Prostate gland (tissue), 2 donors: Measurements from ENCODE around the gene NDUFB11. TPM values are rescaled to one million over a fixed set of nuclear protein-coding genes. Genes with fewer than 3 reads are reported as not detected.

Experiments used
- DNase-seq: peaks from one replicate; pipeline ENCODE4 v3.0.0-alpha.2; 2019; ENCODE audit warnings: low spot score
- H3K27ac ChIP-seq, 2 donors: fragments of 200-600 bp; sonication (generic); 2 replicates each; pipeline ENCODE4 v1.5.1; 2017 to 2019
- H3K27me3 ChIP-seq: fragments of 200-600 bp; sonication (generic); replicated peaks from 2 replicates; pipeline ENCODE4 v1.5.1; 2019; ENCODE audit not compliant: insufficient read depth
- H3K36me3 ChIP-seq, 2 donors: fragments of 200-600 bp; sonication (generic); 1 replicate in 1 of 2; 2 replicates in 1 of 2; pipeline versions ENCODE4 v1.5.1 to v1.8.1; 2017 to 2019
- H3K4me1 ChIP-seq: fragments of 200-600 bp; sonication (generic); replicated peaks from 2 replicates; pipeline ENCODE4 v1.5.1; 2019
- H3K4me3 ChIP-seq, 2 donors: fragments of 200-600 bp; sonication (generic); 2 replicates each; pipeline ENCODE4 v1.5.1; 2017 to 2019
- H3K9me3 ChIP-seq: fragments of 200-600 bp; sonication (generic); 2 replicates; pipeline ENCODE4 v1.5.1; 2017
- POLR2A ChIP-seq: fragments of 450-650 bp; IDR thresholded peaks from one replicate; pipeline ENCODE4 v1.6.1; 2016; ENCODE audit warnings: antibody characterized with exemption, mild to moderate bottlenecking
- POLR2AphosphoS5 ChIP-seq: sonication (generic); formaldehyde crosslinking; IDR thresholded peaks from one replicate; pipeline ENCODE4 v1.6.1; 2017; ENCODE audit warnings: antibody characterized with exemption
- WGBS: methylation state at CpG from one replicate; pipeline ENCODE4 v1.1.5; 2018; 5-methylcytosine and 5-hydroxymethylcytosine counted together
- intact Hi-C: fragments of 100-400 bp; cut with DNase I; formaldehyde crosslinking; loops from one replicate; pipeline ENCODE4 v1.14.2; 2022
- small RNA-seq, 2 donors: library from RNA; depleted of rRNA; stranded (forward); fragments of <200 nt; gene quantifications; one replicate each; pipeline ENCODE3, GENCODE V24; 2016
- total RNA-seq, 2 donors: library from RNA; depleted of rRNA; stranded (reverse); fragments of >200 nt; gene quantifications; one replicate each; pipeline ENCODE4 v1.1.0, GENCODE V29; 2016
- TF ChIP-seq, protein P1 (sequence below), 4 experiments: fragments of 200-600 bp in 2 of 4; fragments of 450-650 bp in 2 of 4; sonication (generic) in 2 of 4; IDR thresholded peaks; 1 replicate in 3 of 4; 2 replicates in 1 of 4; pipeline ENCODE4 v1.5.1; 2016 to 2019; ENCODE audit warnings: antibody characterized with exemption in 4 of 4, mild to moderate bottlenecking in 2 of 4, moderate library complexity in 2 of 4

NDUFB11 gene
- total RNA-seq, 2 donors from 2014 or later, result 85.3 to 131 TPM

DNA sequence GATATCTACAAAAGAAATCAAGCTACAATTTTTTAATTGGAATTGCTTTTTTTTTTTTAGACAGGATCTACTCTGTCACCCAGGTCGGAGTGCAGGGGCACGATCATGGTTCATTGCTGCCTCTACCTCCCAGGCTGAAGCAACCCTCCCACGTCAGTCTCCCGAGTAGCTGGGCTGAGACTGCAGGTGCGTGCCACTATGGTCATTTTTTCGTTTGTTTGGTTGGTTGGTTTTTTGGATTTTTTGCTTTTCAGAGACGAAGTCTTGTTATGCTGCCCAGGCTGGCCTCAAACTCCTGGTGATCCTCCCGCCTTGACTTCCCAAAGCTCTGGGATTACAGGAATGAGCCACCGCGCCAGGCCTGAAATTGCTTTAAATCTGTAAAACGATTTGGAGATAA is 50.6 kb downstream of the NDUFB11 start:
- DNase-seq, result no peak
- H3K27me3 ChIP-seq, result no peaks in the 10 kb centered on the region
- TF ChIP-seq, protein P1, sequence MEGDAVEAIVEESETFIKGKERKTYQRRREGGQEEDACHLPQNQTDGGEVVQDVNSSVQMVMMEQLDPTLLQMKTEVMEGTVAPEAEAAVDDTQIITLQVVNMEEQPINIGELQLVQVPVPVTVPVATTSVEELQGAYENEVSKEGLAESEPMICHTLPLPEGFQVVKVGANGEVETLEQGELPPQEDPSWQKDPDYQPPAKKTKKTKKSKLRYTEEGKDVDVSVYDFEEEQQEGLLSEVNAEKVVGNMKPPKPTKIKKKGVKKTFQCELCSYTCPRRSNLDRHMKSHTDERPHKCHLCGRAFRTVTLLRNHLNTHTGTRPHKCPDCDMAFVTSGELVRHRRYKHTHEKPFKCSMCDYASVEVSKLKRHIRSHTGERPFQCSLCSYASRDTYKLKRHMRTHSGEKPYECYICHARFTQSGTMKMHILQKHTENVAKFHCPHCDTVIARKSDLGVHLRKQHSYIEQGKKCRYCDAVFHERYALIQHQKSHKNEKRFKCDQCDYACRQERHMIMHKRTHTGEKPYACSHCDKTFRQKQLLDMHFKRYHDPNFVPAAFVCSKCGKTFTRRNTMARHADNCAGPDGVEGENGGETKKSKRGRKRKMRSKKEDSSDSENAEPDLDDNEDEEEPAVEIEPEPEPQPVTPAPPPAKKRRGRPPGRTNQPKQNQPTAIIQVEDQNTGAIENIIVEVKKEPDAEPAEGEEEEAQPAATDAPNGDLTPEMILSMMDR (IDR thresholded peaks at IDR 0.05), result no peak
- TF ChIP-seq POLR2A, result no peak
- TF ChIP-seq POLR2AphosphoS5, result no peak
- H3K27ac ChIP-seq, result no peak overlapping the region
- no peaks in the 10 kb centered on the region for H3K4me1 ChIP-seq
- WGBS, result 87% methylated on average over 11 of the region's 11 CpGs
- H3K36me3 ChIP-seq, result no peaks in the 10 kb centered on the region
- intact Hi-C loops, result loop anchor here (5.0 kb wide), 1 partner anchor 192 kb away; no protein-coding TSS in a partner anchor
- no peak overlapping the region for H3K4me3 ChIP-seq
- no peaks in the 10 kb centered on the region for H3K9me3 ChIP-seq

GRCh38 chrX:47093248-47093647 is 51.3 kb downstream of the NDUFB11 start:
- whole genome bisulfite sequencing, result 6% methylated on average over 1 of the region's 1 CpG
- no peaks in the 10 kb centered on the region for H3K27me3 ChIP-seq
- intact Hi-C loops, result loop anchor here (5.0 kb wide), 1 partner anchor 191 kb away; no protein-coding TSS in a partner anchor

More at GRCh38 chrX:47093248-47093647, 51.3 kb downstream of the NDUFB11 start:
- Histone ChIP-seq H3K9me3 (no peaks in the 10 kb centered on the region), H3K4me1 (no peaks in the 10 kb centered on the region), H3K4me3 (no peak overlapping the region), H3K36me3 (no peaks in the 10 kb centered on the region), H3K27ac (no peak overlapping the region)
- TF ChIP-seq POLR2AphosphoS5, result no peak
- TF ChIP-seq, protein P1 (IDR thresholded peaks at IDR 0.05), result peak in 3 of 4 experiments; percentile 21 to 54 (median 45)
- no peak for DNase-seq

Small RNAs within 50 kb of the gene (small RNA-seq; reads per million reads assigned to genes)
- 0 reads per million in 2 donors for gene RNU12-2P

Other genes with a start within 250 kb of the NDUFB11 start
- 10 to 100 TPM in 1 of 2 donors, 1 to 10 TPM in 1; 6.8 to 17.2 TPM for gene JADE3, start 232.3 kb downstream of the NDUFB11 start, total RNA-seq
- gene RGN, start 66.3 kb downstream of the NDUFB11 start, total RNA-seq, result 10 to 100 TPM in 1 of 2 donors, 1 to 10 TPM in 1; 3.6 to 10.5 TPM
- gene RBM10, start 519 bp upstream of the NDUFB11 start, total RNA-seq, result 10 to 100 TPM; 45.0 to 49.0 TPM
- 100 to 1,000 TPM; 185 to 286 TPM for gene UBA1, start 49.1 kb upstream of the NDUFB11 start, total RNA-seq
- gene CDK16, start 74.0 kb upstream of the NDUFB11 start, total RNA-seq, result 100 to 1,000 TPM in 1 of 2 donors, 10 to 100 TPM in 1; 63.5 to 173 TPM
- 100 to 1,000 TPM in 1 of 2 donors, 10 to 100 TPM in 1; 43.3 to 124 TPM for gene USP11, start 88.3 kb upstream of the NDUFB11 start, total RNA-seq
- gene ZNF157, start 225.9 kb upstream of the NDUFB11 start, total RNA-seq, result 1 to 10 TPM in 1 of 2 donors, under 1 TPM in 1; 0.32 to 1.4 TPM